Bronchial epithelial cell (primary cell): ENCODE measurements around the gene SLC8A1. TPM values are rescaled to one million over a fixed set of nuclear protein-coding genes. Genes with fewer than 3 reads are reported as not detected.
A peak's percentile ranks its signal among the peaks of the same experiment; 100 is the strongest.

Source experiments
- DNase-seq: peaks from one replicate; pipeline ENCODE4 v3.0.0-alpha.2; 2010; ENCODE audit warnings: low read depth
- FAIRE-seq: peaks from 2 replicates; lab custom pipeline; 2011; peaks lifted over from hg19 to GRCh38; lab: Jason Lieb, UNC
- H3K27me3 ChIP-seq: 2 replicates; pipeline ENCODE4 v1.5.1; 2011; ENCODE audit warnings: low read length; ENCODE audit not compliant: control insufficient read depth, insufficient read depth
- H3K36me3 ChIP-seq: 2 replicates; pipeline ENCODE4 v1.5.1; 2011; ENCODE audit warnings: low read length; ENCODE audit not compliant: control insufficient read depth, insufficient read depth
- H3K4me3 ChIP-seq: 2 replicates; pipeline ENCODE4 v1.5.1; 2011; ENCODE audit warnings: mild to moderate bottlenecking, low read depth, low read length, control low read depth
- CTCF ChIP-seq: IDR thresholded peaks from 2 replicates; pipeline ENCODE4 v1.5.1; 2011; ENCODE audit warnings: mild to moderate bottlenecking, moderate library complexity, low read length, control low read depth, inconsistent platforms; ENCODE audit not compliant: insufficient read depth, severe bottlenecking
- total RNA-seq: library from RNA; depleted of rRNA; stranded (reverse); fragments of >200 nt; gene quantifications from 2 replicates; pipeline ENCODE4 v1.2.1, GENCODE V29; 2014

The SLC8A1 gene
- total RNA-seq, 1 donor from 2014 or later = 3.7 TPM

- FAIRE-seq = no peak
These were observed 127.2 kb downstream of the SLC8A1 start for GRCh38 chr2:40324656-40325055.

GRCh38 chr2:40321822-40322221 lies 130.1 kb downstream of the SLC8A1 start:
- no peak for FAIRE-seq
- no peak for TF ChIP-seq CTCF
- no peaks in the 10 kb centered on the region for H3K27me3 ChIP-seq
- H3K36me3 ChIP-seq = no peaks in the 10 kb centered on the region
- DNase-seq = peak; percentile 10
- H3K4me3 ChIP-seq = no peak overlapping the region

More at GRCh38 chr2:40324656-40325055, 127.2 kb downstream of the SLC8A1 start:
- DNase-seq = no peak
- no peak for TF ChIP-seq CTCF
- Histone ChIP-seq H3K36me3 (no peaks in the 10 kb centered on the region), H3K4me3 (no peak overlapping the region), H3K27me3 (no peaks in the 10 kb centered on the region)

- H3K27me3 ChIP-seq = no peaks in the 10 kb centered on the region
- FAIRE-seq = no peak
- TF ChIP-seq CTCF = no peak
- no peaks in the 10 kb centered on the region for H3K36me3 ChIP-seq
- H3K4me3 ChIP-seq = no peak overlapping the region
- no peak for DNase-seq
These were observed 130.8 kb downstream of the SLC8A1 start for GRCh38 chr2:40321016-40321623.

DNA sequence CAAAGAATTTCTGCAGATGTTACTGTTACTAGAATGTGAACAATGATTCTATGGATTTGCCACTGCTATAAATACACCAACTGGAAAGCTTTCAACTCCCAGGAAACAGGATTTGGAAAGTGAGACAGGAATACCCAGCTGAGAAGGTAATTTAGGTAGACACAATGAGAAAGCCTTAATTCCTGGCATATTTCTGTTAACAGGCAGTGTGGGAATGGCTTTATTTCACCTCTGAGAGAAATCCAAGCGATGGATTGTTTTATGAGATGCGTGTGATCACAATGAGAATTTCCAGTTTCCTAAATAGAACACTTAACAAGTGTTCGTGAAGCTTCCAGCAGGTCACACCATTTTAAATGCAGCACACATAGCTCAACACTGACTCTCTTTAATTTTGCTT lies 133.0 kb downstream of the SLC8A1 start:
- Histone ChIP-seq H3K27me3 (no peaks in the 10 kb centered on the region), H3K36me3 (no peaks in the 10 kb centered on the region), H3K4me3 (no peak overlapping the region)
- no peak for TF ChIP-seq CTCF
- FAIRE-seq = no peak
- DNase-seq = no peak

DNA sequence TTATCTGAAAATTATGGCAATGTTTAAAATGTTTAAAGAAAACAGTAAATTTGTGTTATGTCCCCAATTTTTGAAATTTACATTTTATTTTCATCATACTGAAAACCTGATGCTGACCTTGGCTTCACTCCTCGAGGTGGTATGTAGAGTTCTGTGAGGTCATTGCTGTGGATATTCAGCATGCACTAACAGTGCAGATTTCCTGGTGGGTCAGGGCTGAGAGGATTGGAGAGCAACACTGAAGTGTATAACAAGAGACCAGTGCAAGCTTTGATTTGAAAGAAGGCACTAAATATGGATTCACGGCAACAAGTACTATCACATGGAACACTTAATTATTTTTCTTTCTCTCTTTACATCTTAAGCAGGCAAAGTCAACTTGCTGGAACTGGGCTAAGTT lies 134.1 kb downstream of the SLC8A1 start:
- no peaks in the 10 kb centered on the region for H3K27me3 ChIP-seq
- TF ChIP-seq CTCF = no peak
- DNase-seq = no peak
- no peak overlapping the region for H3K4me3 ChIP-seq
- H3K36me3 ChIP-seq = no peaks in the 10 kb centered on the region
- no peak for FAIRE-seq

- no peaks in the 10 kb centered on the region for H3K27me3 ChIP-seq
- no peak for TF ChIP-seq CTCF
- no peak overlapping the region for H3K4me3 ChIP-seq
- FAIRE-seq (no peak), DNase-seq (peak; percentile 7)
- no peaks in the 10 kb centered on the region for H3K36me3 ChIP-seq
These were observed 134.8 kb downstream of the SLC8A1 start for GRCh38 chr2:40317046-40317445.
